Measurements from ENCODE around the gene ADIPOR2.

Gene ADIPOR2

GRCh38 chr12:1833596-1834028, 142.7 kb downstream of the ADIPOR2 start:
- Mint-ChIP-seq H3K4me3 (no peak overlapping the region), H3K36me3 (ENCODE audit: low read depth) (no peaks in the 10 kb centered on the region), H3K27me3 (peaks cover 26% of the 10 kb centered on the region), H3K9me3 (no peaks in the 10 kb centered on the region), H3K27ac (no peak overlapping the region), H3K4me1 (ENCODE audit: low read depth) (no peaks in the 10 kb centered on the region)

- H3K4me3 Mint-ChIP-seq, result no peak overlapping the region
- H3K4me1 Mint-ChIP-seq (ENCODE audit: low read depth), result no peaks in the 10 kb centered on the region
- no peaks in the 10 kb centered on the region for H3K9me3 Mint-ChIP-seq
- no peaks in the 10 kb centered on the region for H3K36me3 Mint-ChIP-seq (ENCODE audit: low read depth)
- H3K27ac Mint-ChIP-seq, result no peak overlapping the region
- peaks cover 26% of the 10 kb centered on the region for H3K27me3 Mint-ChIP-seq
Observed at GRCh38 chr12:1834186-1834925, 143.5 kb downstream of the ADIPOR2 start.

- H3K27me3 Mint-ChIP-seq, result peaks cover 21% of the 10 kb centered on the region
- H3K36me3 Mint-ChIP-seq (ENCODE audit: low read depth), result no peaks in the 10 kb centered on the region
- no peaks in the 10 kb centered on the region for H3K4me1 Mint-ChIP-seq (ENCODE audit: low read depth)
- H3K9me3 Mint-ChIP-seq, result no peaks in the 10 kb centered on the region
- H3K27ac Mint-ChIP-seq, result no peak overlapping the region
- H3K4me3 Mint-ChIP-seq, result no peak overlapping the region
Observed at GRCh38 chr12:1835211-1836131, 144.6 kb downstream of the ADIPOR2 start.

- Mint-ChIP-seq H3K27me3 (peaks cover 13% of the 10 kb centered on the region), H3K4me1 (ENCODE audit: low read depth) (no peaks in the 10 kb centered on the region), H3K36me3 (ENCODE audit: low read depth) (no peaks in the 10 kb centered on the region), H3K4me3 (no peak overlapping the region), H3K9me3 (no peaks in the 10 kb centered on the region), H3K27ac (no peak overlapping the region)
Observed at GRCh38 chr12:1836241-1836803, 145.5 kb downstream of the ADIPOR2 start.

DNA sequence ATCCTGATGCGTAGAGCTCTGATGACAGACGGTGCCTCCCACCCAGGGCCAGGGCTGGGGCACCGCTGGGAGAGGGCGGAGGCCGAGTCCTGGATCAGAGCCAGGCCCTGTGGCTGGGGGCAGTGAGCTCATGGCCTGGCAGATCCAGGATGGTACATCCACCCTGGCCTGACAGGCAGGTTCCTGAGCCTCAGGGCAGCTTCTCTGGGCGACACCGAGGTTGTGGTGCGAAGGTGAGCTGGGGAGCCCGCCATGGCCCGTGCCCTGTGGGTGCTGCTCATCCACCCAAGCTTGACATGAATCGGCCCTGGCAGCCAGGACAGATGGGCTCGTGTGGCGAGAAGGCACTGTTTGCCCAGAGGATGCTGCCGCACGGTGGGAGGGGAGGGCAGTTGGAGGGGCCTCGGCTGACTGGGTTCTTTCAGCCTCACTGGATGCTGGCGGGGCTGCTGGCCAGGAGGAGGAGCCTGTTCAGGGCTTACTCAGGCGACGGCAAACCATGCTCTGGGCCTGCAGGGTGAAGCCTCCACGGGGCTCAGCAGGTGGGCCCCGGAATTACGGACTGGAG, 146.1 kb downstream of the ADIPOR2 start:
- Mint-ChIP-seq H3K9me3 (no peaks in the 10 kb centered on the region), H3K27me3 (peaks cover 12% of the 10 kb centered on the region), H3K4me3 (no peak overlapping the region), H3K36me3 (ENCODE audit: low read depth) (no peaks in the 10 kb centered on the region), H3K27ac (no peak overlapping the region), H3K4me1 (ENCODE audit: low read depth) (peaks cover 6% of the 10 kb centered on the region)

- H3K4me3 Mint-ChIP-seq, result no peak overlapping the region
- H3K4me1 Mint-ChIP-seq (ENCODE audit: low read depth), result peaks cover 8% of the 10 kb centered on the region
- no peaks in the 10 kb centered on the region for H3K36me3 Mint-ChIP-seq (ENCODE audit: low read depth)
- no peak overlapping the region for H3K27ac Mint-ChIP-seq
- no peaks in the 10 kb centered on the region for H3K9me3 Mint-ChIP-seq
- peaks cover 7% of the 10 kb centered on the region for H3K27me3 Mint-ChIP-seq
Observed at GRCh38 chr12:1837541-1838204, 146.8 kb downstream of the ADIPOR2 start.

Data from stimulated activated naive CD8-positive, alpha-beta T cell treated with anti-CD3 and anti-CD28 coated beads, Interleukin-15, Interleukin-2, amounts not matched to agents 100 ng/mL and 50 ng/mL, for 24 hours (primary cell).